Type B pancreatic cell (in vitro differentiated cells): ENCODE data around the gene KRT82. TPM values are rescaled to one million over a fixed set of nuclear protein-coding genes. Genes with fewer than 3 reads are reported as not detected.
A peak's percentile ranks its signal among the peaks of the same experiment; 100 is the strongest.

Experiments used
- DNase-seq: peaks from one replicate; pipeline ENCODE4 v3.0.0; 2021; ENCODE audit warnings: mixed read lengths; ENCODE audit not compliant: unreplicated experiment; ENCODE audit errors: extremely low spot score
- H3K27ac Mint-ChIP-seq: 2 replicates; pipeline ENCODE4 v1.8.0; 2021; ENCODE audit warnings: mild to moderate bottlenecking, mixed read lengths
- H3K27me3 Mint-ChIP-seq: 2 replicates; pipeline ENCODE4 v1.8.0; 2021; ENCODE audit warnings: mixed read lengths
- H3K36me3 Mint-ChIP-seq: 2 replicates; pipeline ENCODE4 v1.8.0; 2021; ENCODE audit warnings: mixed read lengths
- H3K4me1 Mint-ChIP-seq: one replicate; pipeline ENCODE4 v1.8.0; 2021; ENCODE audit warnings: mixed read lengths; ENCODE audit not compliant: unreplicated experiment
- H3K4me3 Mint-ChIP-seq: 2 replicates; pipeline ENCODE4 v1.8.0; 2021; ENCODE audit warnings: mild to moderate bottlenecking, mixed read lengths
- H3K9me3 Mint-ChIP-seq: 2 replicates; pipeline ENCODE4 v1.8.0; 2021; ENCODE audit warnings: mixed read lengths
- total RNA-seq: library from RNA; stranded (reverse); gene quantifications from 2 replicates; pipeline ENCODE4 v1.2.1, GENCODE V29; 2021; ENCODE audit warnings: low replicate concordance
- TF ChIP-seq, protein P1 (sequence below): fragments of 200-600 bp; sonication (generic); conservative IDR thresholded peaks from 2 replicates; pipeline ENCODE4 v1.5.0; 2021; ENCODE audit warnings: antibody characterized with exemption, mild to moderate bottlenecking

The KRT82 gene
- total RNA-seq, 1 donor from 2014 or later = not detected

DNA sequence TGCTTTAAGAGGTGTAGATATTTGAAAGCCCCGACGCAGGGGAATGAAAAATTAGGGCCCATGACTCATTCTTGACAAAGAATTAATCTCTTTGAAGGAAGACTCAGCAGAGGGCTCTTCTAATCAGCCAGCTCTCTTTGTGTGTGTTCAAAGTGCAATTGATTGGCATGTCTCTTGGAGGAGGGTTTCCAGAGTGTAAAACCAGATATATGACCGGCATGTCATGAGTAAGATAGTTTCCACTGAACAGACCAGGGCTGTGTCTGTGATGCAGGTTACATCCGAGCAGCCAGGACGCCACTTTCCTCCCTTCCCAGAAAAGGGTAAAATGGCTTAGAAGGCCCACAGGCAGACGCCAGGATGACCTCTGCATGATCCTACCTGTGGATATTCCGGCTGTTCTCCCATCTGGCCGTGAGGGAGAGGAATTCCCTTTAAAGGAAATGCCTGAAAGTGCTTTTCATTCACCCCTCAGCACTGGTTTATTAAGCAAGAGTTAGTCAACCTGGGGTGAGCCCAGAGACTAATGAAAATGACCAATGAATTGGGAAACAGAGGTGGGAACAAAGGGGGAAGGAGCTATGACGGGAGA lies 35.3 kb upstream of the KRT82 start:
- DNase-seq = no peak
- no peaks in the 10 kb centered on the region for H3K9me3 Mint-ChIP-seq
- H3K4me1 Mint-ChIP-seq = peaks cover 20% of the 10 kb centered on the region
- H3K27ac Mint-ChIP-seq = peak overlapping the region; percentile 96
- peaks cover 49% of the 10 kb centered on the region for H3K27me3 Mint-ChIP-seq
- peak overlapping the region; percentile 47 for H3K4me3 Mint-ChIP-seq
- H3K36me3 Mint-ChIP-seq = no peaks in the 10 kb centered on the region
- TF ChIP-seq, protein P1, sequence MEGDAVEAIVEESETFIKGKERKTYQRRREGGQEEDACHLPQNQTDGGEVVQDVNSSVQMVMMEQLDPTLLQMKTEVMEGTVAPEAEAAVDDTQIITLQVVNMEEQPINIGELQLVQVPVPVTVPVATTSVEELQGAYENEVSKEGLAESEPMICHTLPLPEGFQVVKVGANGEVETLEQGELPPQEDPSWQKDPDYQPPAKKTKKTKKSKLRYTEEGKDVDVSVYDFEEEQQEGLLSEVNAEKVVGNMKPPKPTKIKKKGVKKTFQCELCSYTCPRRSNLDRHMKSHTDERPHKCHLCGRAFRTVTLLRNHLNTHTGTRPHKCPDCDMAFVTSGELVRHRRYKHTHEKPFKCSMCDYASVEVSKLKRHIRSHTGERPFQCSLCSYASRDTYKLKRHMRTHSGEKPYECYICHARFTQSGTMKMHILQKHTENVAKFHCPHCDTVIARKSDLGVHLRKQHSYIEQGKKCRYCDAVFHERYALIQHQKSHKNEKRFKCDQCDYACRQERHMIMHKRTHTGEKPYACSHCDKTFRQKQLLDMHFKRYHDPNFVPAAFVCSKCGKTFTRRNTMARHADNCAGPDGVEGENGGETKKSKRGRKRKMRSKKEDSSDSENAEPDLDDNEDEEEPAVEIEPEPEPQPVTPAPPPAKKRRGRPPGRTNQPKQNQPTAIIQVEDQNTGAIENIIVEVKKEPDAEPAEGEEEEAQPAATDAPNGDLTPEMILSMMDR = no peak

DNA sequence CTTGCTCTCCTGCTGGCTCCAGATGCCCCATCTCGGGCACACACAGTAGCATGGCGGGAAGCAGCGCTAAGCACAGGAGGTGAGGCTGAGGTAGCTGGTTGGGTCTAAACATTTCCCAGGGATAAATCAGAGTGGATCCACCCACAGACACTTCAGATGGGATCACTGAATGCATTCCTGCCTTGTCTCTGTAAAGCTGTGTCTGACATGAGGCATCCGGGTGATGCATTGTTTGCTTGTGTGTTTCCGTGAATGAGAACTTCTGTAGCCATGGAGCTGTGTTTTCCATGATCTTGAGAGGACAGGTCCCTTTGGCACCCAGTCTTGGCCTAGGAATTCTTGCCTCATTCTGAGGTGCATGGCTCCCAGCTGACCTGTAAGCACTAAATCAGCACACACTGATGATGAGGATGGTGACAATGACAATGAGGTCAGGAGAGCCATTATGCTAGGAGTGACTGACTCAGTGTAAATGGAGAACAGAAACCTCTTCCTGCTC lies 34.7 kb upstream of the KRT82 start:
- TF ChIP-seq, protein P1 = no peak
- Mint-ChIP-seq H3K4me3 (peak overlapping the region; percentile 47), H3K27me3 (peaks cover 47% of the 10 kb centered on the region), H3K36me3 (no peaks in the 10 kb centered on the region), H3K4me1 (peaks cover 20% of the 10 kb centered on the region), H3K27ac (peak overlapping the region; percentile 96), H3K9me3 (no peaks in the 10 kb centered on the region)
- no peak for DNase-seq

DNA sequence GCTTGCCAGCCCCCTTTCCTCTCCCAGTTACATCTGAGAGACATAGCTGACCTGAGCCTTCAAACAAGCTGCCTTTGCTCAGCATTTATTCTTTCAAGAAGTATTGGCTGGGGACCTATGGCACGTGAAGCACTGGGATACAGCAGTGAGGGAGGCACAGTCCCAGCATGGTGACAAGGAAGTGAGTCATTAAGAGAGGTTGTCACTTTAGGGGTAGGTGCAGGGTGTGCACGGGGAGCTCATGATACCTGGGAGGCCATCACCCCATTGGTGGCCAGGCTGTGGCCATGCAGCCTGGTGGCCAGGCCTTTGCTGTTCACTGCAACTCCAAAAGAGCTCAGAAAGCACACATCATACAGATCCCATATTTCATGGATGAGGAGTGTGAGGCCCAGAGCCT lies 33.7 kb upstream of the KRT82 start:
- Mint-ChIP-seq H3K36me3 (no peaks in the 10 kb centered on the region), H3K4me3 (no peak overlapping the region), H3K4me1 (peaks cover 20% of the 10 kb centered on the region), H3K9me3 (no peaks in the 10 kb centered on the region), H3K27ac (peak overlapping the region; percentile 77), H3K27me3 (peaks cover 44% of the 10 kb centered on the region)
- TF ChIP-seq, protein P1 = no peak
- DNase-seq = no peak

DNA sequence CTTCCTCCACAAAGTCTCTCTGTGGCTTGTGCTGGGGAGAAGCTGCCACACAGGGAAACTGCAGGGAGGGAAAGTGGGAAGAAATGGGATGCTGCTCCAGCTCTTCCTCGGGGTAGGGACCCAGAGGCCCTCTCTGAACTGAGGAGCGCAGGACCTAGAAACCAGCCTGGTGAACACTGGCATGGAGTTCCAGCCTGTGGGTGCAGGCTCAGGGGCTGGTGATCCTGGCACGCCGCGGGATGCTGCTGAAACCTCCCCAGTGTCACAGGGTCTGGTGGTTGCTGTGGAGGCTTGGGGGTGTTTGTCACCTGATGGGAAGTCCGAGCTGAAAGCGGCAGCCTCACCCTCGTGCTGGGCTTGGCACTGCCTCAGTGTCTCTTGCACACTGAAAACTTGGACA lies 33.3 kb upstream of the KRT82 start:
- Mint-ChIP-seq H3K27ac (no peak overlapping the region), H3K4me1 (peaks cover 20% of the 10 kb centered on the region), H3K4me3 (no peak overlapping the region), H3K9me3 (no peaks in the 10 kb centered on the region), H3K27me3 (peaks cover 43% of the 10 kb centered on the region), H3K36me3 (no peaks in the 10 kb centered on the region)
- TF ChIP-seq, protein P1 = no peak
- DNase-seq = no peak

DNA sequence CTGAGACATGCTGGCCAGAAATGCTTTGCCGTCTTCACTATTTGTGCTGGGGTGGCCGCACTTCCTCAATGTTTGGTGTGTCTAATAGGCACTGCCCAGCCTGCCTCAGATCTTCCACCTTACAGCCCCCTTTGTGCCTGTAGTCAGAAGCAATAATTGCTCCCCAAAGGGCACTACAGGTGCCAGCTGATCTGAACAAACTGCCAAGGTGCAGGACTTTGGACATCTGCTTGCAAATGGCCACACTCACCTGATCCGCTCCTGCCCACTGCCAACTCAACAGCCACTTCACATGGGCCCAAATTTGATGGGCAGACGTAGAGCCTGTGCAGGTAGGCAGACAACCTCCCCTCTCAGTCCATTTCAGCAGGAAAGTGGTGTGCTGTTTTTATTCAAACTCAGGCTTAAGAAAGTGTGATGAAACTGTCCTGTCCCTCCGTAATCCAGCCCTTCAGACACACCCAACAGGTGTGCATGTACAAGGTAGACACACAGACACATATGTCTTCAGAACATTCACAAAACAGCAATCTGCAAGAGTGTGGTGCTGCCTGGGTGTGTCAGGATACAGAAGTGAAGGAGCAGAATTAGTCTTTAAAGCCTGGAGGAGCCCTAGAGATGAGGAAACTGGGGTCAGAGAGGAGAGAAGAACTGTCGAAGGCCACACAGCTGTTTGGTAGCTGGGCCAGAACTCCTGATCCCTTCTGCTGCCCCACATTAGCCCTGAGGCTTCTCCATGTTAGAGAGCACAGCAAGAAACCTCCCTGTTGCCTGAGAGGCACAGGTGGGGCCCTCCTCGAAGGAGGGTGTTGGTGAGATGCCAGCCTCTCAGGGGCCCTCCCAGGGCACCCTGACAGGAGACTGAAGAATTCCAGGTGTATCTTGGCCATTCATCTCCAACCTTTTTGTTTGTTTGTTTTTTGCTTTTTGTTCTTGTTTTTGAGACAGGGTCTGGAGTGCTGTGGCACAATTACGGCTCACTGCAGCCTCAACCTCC lies 32.5 kb upstream of the KRT82 start:
- no peak for DNase-seq
- Mint-ChIP-seq H3K27me3 (peaks cover 43% of the 10 kb centered on the region), H3K36me3 (no peaks in the 10 kb centered on the region), H3K4me1 (peaks cover 20% of the 10 kb centered on the region), H3K27ac (no peak overlapping the region), H3K4me3 (no peak overlapping the region), H3K9me3 (no peaks in the 10 kb centered on the region)
- TF ChIP-seq, protein P1 = no peak
